ENCODE data around the gene P4HA3. TPM values are rescaled to one million over a fixed set of nuclear protein-coding genes. Genes with fewer than 3 reads are reported as not detected.

Gene P4HA3
- total RNA-seq, 1 donor from 2014 or later: not detected

GRCh38 chr11:74221816-74222215, 89.6 kb downstream of the P4HA3 start:
- peaks cover 3% of the 10 kb centered on the region for H3K36me3 Mint-ChIP-seq (ENCODE audit: unreplicated experiment)
- no peak overlapping the region for H3K27ac Mint-ChIP-seq (ENCODE audit: unreplicated experiment)
- TF ChIP-seq, protein P1, sequence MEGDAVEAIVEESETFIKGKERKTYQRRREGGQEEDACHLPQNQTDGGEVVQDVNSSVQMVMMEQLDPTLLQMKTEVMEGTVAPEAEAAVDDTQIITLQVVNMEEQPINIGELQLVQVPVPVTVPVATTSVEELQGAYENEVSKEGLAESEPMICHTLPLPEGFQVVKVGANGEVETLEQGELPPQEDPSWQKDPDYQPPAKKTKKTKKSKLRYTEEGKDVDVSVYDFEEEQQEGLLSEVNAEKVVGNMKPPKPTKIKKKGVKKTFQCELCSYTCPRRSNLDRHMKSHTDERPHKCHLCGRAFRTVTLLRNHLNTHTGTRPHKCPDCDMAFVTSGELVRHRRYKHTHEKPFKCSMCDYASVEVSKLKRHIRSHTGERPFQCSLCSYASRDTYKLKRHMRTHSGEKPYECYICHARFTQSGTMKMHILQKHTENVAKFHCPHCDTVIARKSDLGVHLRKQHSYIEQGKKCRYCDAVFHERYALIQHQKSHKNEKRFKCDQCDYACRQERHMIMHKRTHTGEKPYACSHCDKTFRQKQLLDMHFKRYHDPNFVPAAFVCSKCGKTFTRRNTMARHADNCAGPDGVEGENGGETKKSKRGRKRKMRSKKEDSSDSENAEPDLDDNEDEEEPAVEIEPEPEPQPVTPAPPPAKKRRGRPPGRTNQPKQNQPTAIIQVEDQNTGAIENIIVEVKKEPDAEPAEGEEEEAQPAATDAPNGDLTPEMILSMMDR (IDR thresholded peaks at IDR 0.05; ENCODE audit: partially characterized antibody, unreplicated experiment): no peak
- H3K4me3 Mint-ChIP-seq (ENCODE audit: unreplicated experiment): no peak overlapping the region
- H3K27me3 Mint-ChIP-seq (ENCODE audit: unreplicated experiment): peaks cover 3% of the 10 kb centered on the region
- no peaks in the 10 kb centered on the region for H3K9me3 Mint-ChIP-seq (ENCODE audit: unreplicated experiment)
- no peaks in the 10 kb centered on the region for H3K4me1 Mint-ChIP-seq (ENCODE audit: low read depth, unreplicated experiment)
- DNase-seq: no peak

GRCh38 chr11:74220376-74220775, 91.1 kb downstream of the P4HA3 start:
- peaks cover 3% of the 10 kb centered on the region for H3K27me3 Mint-ChIP-seq (ENCODE audit: unreplicated experiment)
- peaks cover 8% of the 10 kb centered on the region for H3K36me3 Mint-ChIP-seq (ENCODE audit: unreplicated experiment)
- no peak overlapping the region for H3K4me3 Mint-ChIP-seq (ENCODE audit: unreplicated experiment)
- H3K27ac Mint-ChIP-seq (ENCODE audit: unreplicated experiment): no peak overlapping the region
- no peaks in the 10 kb centered on the region for H3K9me3 Mint-ChIP-seq (ENCODE audit: unreplicated experiment)
- H3K4me1 Mint-ChIP-seq (ENCODE audit: low read depth, unreplicated experiment): no peaks in the 10 kb centered on the region
- no peak for DNase-seq
- TF ChIP-seq, protein P1 (IDR thresholded peaks at IDR 0.05; ENCODE audit: partially characterized antibody, unreplicated experiment): no peak

Other genes with a start within 250 kb of the P4HA3 start
- 182 TPM for gene C2CD3, start 140.6 kb downstream of the P4HA3 start, total RNA-seq (ENCODE audit: unreplicated experiment)
- 65.1 TPM for gene PPME1, start 140.4 kb downstream of the P4HA3 start, total RNA-seq (ENCODE audit: unreplicated experiment)
- gene PGM2L1, start 86.8 kb upstream of the P4HA3 start, total RNA-seq (ENCODE audit: unreplicated experiment): 97.2 TPM
- not detected for gene KCNE3, start 155.9 kb upstream of the P4HA3 start, total RNA-seq (ENCODE audit: unreplicated experiment)
- 2.5 TPM for gene LIPT2, start 182.1 kb upstream of the P4HA3 start, total RNA-seq (ENCODE audit: unreplicated experiment)

Measured in glutamatergic neuron (in vitro differentiated cells).